ENCODE data around the gene PARD3B. TPM values are rescaled to one million over a fixed set of nuclear protein-coding genes. Genes with fewer than 3 reads are reported as not detected.

The PARD3B gene
- total RNA-seq, 1 donor from 2014 or later: 12.3 TPM

DNA sequence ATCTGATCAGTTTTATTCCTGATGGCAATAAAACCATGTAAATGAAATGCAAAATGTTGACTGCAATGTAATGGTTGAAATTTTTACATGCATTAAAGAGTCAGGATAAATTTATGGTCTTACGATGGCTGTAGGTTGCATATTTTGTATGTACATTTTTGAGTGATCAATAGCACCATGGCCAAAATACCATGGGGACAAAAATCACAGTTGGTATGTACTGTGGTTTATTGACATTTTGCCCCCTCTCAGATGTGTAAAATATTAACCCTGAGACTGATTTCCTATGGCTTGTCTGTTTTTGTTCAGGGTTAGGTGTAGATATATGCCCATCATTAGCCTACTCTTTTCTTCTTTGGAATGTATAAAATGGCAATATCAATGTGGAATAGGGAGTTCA is 138.1 kb downstream of the PARD3B start:
- Histone ChIP-seq H3K9me3 (no peaks in the 10 kb centered on the region), H3K27me3 (no peaks in the 10 kb centered on the region), H3K4me3 (no peak overlapping the region), H3K36me3 (no peaks in the 10 kb centered on the region), H3K27ac (no peak overlapping the region), H3K4me1 (peaks cover 6% of the 10 kb centered on the region)
- no peak for DNase-seq (ENCODE audit: extremely low spot score in 2 of 2)
- intact Hi-C loops (cut with DNase I): no loop called here
- TF ChIP-seq POLR2A (IDR thresholded peaks at IDR 0.05) (no peak), POLR2AphosphoS5 (IDR thresholded peaks at IDR 0.05; ENCODE audit: insufficient read depth in 1 of 2, low read depth in 1 of 2) (no peak), CTCF (IDR thresholded peaks at IDR 0.05) (no peak)

DNA sequence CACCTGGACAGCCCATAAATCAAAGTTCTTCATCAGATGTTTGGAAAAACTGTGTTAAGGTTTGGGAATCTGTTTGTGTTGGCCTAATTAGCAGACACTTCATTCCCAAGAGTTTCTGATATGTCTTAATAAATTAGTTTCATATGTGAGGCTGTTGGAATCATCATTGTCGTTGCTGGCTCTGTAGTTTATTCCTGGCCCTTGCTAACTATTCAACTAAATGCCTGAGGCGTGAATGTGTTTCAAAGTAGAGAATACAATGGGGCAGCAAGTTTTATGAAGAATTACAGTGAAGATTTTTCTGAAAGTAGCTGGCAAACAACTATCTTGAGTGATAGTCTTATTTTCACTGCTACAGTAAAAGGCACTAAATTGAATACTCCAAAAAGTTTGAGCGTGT is 141.1 kb downstream of the PARD3B start:
- no peak for DNase-seq (ENCODE audit: extremely low spot score in 2 of 2)
- no peak overlapping the region for H3K27ac ChIP-seq
- H3K4me3 ChIP-seq: no peak overlapping the region
- intact Hi-C loops (cut with DNase I): no loop called here
- TF ChIP-seq CTCF (IDR thresholded peaks at IDR 0.05): no peak
- no peak for TF ChIP-seq POLR2AphosphoS5 (IDR thresholded peaks at IDR 0.05; ENCODE audit: insufficient read depth in 1 of 2, low read depth in 1 of 2)
- TF ChIP-seq POLR2A (IDR thresholded peaks at IDR 0.05): no peak
- H3K9me3 ChIP-seq: no peaks in the 10 kb centered on the region
- no peaks in the 10 kb centered on the region for H3K27me3 ChIP-seq
- peaks cover 6% of the 10 kb centered on the region for H3K4me1 ChIP-seq
- no peaks in the 10 kb centered on the region for H3K36me3 ChIP-seq

- no peaks in the 10 kb centered on the region for H3K27me3 ChIP-seq
- H3K27ac ChIP-seq: no peak overlapping the region
- no peak overlapping the region for H3K4me3 ChIP-seq
- intact Hi-C loops (cut with DNase I): no loop called here
- H3K9me3 ChIP-seq: no peaks in the 10 kb centered on the region
- peaks cover 6% of the 10 kb centered on the region for H3K4me1 ChIP-seq
- H3K36me3 ChIP-seq: no peaks in the 10 kb centered on the region
- TF ChIP-seq POLR2A (IDR thresholded peaks at IDR 0.05) (no peak), POLR2AphosphoS5 (IDR thresholded peaks at IDR 0.05; ENCODE audit: insufficient read depth in 1 of 2, low read depth in 1 of 2) (no peak), CTCF (IDR thresholded peaks at IDR 0.05) (no peak)
- DNase-seq (ENCODE audit: extremely low spot score in 2 of 2): no peak
These were observed 142.5 kb downstream of the PARD3B start for GRCh38 chr2:204687776-204688175.

- no peak for DNase-seq (ENCODE audit: extremely low spot score in 2 of 2)
- Histone ChIP-seq H3K9me3 (no peaks in the 10 kb centered on the region), H3K27me3 (no peaks in the 10 kb centered on the region), H3K36me3 (no peaks in the 10 kb centered on the region), H3K4me3 (no peak overlapping the region), H3K4me1 (no peaks in the 10 kb centered on the region), H3K27ac (no peak overlapping the region)
- intact Hi-C loops (cut with DNase I): no loop called here
- TF ChIP-seq CTCF (IDR thresholded peaks at IDR 0.05) (peak; percentile 31 to 74 (median 48)), POLR2A (IDR thresholded peaks at IDR 0.05) (no peak), POLR2AphosphoS5 (IDR thresholded peaks at IDR 0.05; ENCODE audit: insufficient read depth in 1 of 2, low read depth in 1 of 2) (peak in 1 of 2 donors; percentile 79)
These were observed 146.7 kb downstream of the PARD3B start for GRCh38 chr2:204691911-204692510.

- DNase-seq (ENCODE audit: extremely low spot score in 2 of 2): no peak
- intact Hi-C loops (cut with DNase I): no loop called here
- Histone ChIP-seq H3K4me3 (no peak overlapping the region), H3K36me3 (no peaks in the 10 kb centered on the region), H3K9me3 (no peaks in the 10 kb centered on the region), H3K27ac (no peak overlapping the region), H3K4me1 (no peaks in the 10 kb centered on the region), H3K27me3 (no peaks in the 10 kb centered on the region)
- no peak for TF ChIP-seq CTCF (IDR thresholded peaks at IDR 0.05)
- no peak for TF ChIP-seq POLR2AphosphoS5 (IDR thresholded peaks at IDR 0.05; ENCODE audit: insufficient read depth in 1 of 2, low read depth in 1 of 2)
These were observed 147.5 kb downstream of the PARD3B start for GRCh38 chr2:204692790-204693189.
